Activated T-helper 17 cell treated with anti-CD3 and anti-CD28 coated beads, Interleukin-2, amount 50 U/mL, for 72 hours (primary cell): ENCODE data around the gene NDST4. TPM values are rescaled to one million over a fixed set of nuclear protein-coding genes. Genes with fewer than 3 reads are reported as not detected.

Source experiments
- ATAC-seq: fragments of 150-1000 bp; cut with Tn5 transposase; replicated peaks from 2 replicates; pipeline ENCODE4 v1.10.0; 2021; ENCODE audit warnings: mild to moderate bottlenecking, moderate library complexity
- H3K27ac Mint-ChIP-seq: one replicate; pipeline ENCODE4 v1.8.0; 2022; ENCODE audit warnings: mixed read lengths
- H3K27me3 Mint-ChIP-seq: one replicate; pipeline ENCODE4 v1.8.0; 2022; ENCODE audit warnings: mixed read lengths
- H3K36me3 Mint-ChIP-seq: one replicate; pipeline ENCODE4 v1.8.0; 2022; ENCODE audit warnings: low read depth, mild to moderate bottlenecking, mixed read lengths
- H3K4me1 Mint-ChIP-seq: one replicate; pipeline ENCODE4 v1.8.0; 2022; ENCODE audit warnings: mixed read lengths
- H3K4me3 Mint-ChIP-seq: one replicate; pipeline ENCODE4 v1.8.0; 2022; ENCODE audit warnings: mild to moderate bottlenecking, mixed read lengths
- H3K9me3 Mint-ChIP-seq: one replicate; pipeline ENCODE4 v1.8.0; 2022; ENCODE audit warnings: mixed read lengths
- total RNA-seq, 2 donors: library from RNA; stranded (reverse); gene quantifications; one replicate each; pipeline ENCODE4 v1.2.3, GENCODE V29; 2022

Gene NDST4
- not detected for total RNA-seq

GRCh38 chr4:115113506-115114106 is at the start of gene NDST4:
TSS of gene NDST4 (minus strand) at chr4:115113620. CDS start at chr4:115077036, 36,584 bp downstream.
- no peaks in the 10 kb centered on the region for H3K4me1 Mint-ChIP-seq
- H3K36me3 Mint-ChIP-seq: no peaks in the 10 kb centered on the region
- no peaks in the 10 kb centered on the region for H3K27me3 Mint-ChIP-seq
- H3K4me3 Mint-ChIP-seq: no peak within 1 kb of the TSS
- H3K27ac Mint-ChIP-seq: no peak within 1 kb of the TSS
- H3K9me3 Mint-ChIP-seq: no peaks in the 10 kb centered on the region
- no peak for ATAC-seq

DNA sequence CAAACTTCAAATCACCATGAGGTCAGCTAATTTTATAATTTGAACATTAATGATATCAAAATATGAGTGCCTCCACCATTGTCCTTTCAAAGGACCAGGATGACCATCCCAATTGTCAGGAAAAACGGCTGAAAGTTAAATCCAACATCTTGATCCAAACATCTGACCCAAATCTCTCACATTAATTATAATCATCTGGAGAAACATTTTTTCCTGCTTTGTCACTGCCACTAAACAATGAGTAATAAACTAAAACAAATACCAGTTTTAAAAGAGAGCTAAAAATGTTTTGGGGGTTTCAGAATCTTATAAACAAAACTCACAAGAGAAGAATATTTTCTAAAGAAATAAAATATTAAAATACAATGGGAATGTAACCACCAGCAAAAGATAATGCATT is 45.7 kb upstream of the NDST4 start:
- H3K9me3 Mint-ChIP-seq: no peaks in the 10 kb centered on the region
- H3K36me3 Mint-ChIP-seq: no peaks in the 10 kb centered on the region
- H3K4me1 Mint-ChIP-seq: no peaks in the 10 kb centered on the region
- no peak overlapping the region for H3K27ac Mint-ChIP-seq
- ATAC-seq: no peak
- no peaks in the 10 kb centered on the region for H3K27me3 Mint-ChIP-seq
- H3K4me3 Mint-ChIP-seq: no peak overlapping the region

- Mint-ChIP-seq H3K4me3 (no peak overlapping the region), H3K36me3 (no peaks in the 10 kb centered on the region), H3K27ac (no peak overlapping the region), H3K4me1 (no peaks in the 10 kb centered on the region), H3K27me3 (no peaks in the 10 kb centered on the region), H3K9me3 (no peaks in the 10 kb centered on the region)
- ATAC-seq: no peak
Measured at GRCh38 chr4:115158296-115158695, 44.9 kb upstream of the NDST4 start.

DNA sequence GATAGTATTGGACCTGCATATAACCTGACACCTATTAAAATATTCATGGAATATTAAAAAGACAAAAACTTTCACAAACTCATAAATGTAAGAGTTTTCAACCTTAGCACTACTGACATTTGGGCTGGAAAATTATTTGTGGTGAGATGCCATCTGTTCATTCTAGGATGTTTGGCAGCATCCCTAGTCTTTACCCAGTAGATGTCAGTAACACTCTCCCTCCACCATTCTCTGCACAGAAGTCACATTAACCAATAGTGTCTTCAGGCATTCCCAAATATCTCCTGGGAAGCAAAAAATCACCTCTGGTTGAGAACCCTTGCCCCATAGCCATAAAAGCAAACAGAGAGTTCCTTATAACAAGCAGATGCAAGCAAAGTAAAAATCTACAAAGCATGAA is 41.4 kb upstream of the NDST4 start:
- Mint-ChIP-seq H3K36me3 (no peaks in the 10 kb centered on the region), H3K4me3 (no peak overlapping the region), H3K9me3 (no peaks in the 10 kb centered on the region), H3K27ac (no peak overlapping the region), H3K27me3 (no peaks in the 10 kb centered on the region), H3K4me1 (no peaks in the 10 kb centered on the region)
- no peak for ATAC-seq

- H3K27ac Mint-ChIP-seq: no peak overlapping the region
- ATAC-seq: no peak
- H3K36me3 Mint-ChIP-seq: no peaks in the 10 kb centered on the region
- no peaks in the 10 kb centered on the region for H3K4me1 Mint-ChIP-seq
- no peaks in the 10 kb centered on the region for H3K9me3 Mint-ChIP-seq
- H3K27me3 Mint-ChIP-seq: no peaks in the 10 kb centered on the region
- no peak overlapping the region for H3K4me3 Mint-ChIP-seq
Measured at GRCh38 chr4:115152965-115153364, 39.5 kb upstream of the NDST4 start.

DNA sequence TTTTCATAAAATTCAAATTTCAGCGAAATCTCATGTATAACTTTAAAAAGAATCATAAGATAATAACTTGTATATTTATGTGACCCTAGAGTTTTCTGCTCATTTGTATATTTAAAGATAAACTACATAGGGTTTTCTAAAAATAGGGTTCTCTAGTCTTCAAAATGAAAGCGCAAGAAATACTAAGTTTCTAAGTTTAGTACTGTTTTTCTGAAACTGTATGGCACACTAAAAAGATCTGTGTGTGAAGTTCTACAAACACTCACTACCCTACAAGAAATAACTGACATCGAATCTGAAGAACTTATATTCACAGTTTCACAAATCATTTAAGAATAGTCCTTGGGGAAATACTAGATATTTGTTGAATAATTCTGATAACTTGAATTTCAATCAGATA is 38.7 kb upstream of the NDST4 start:
- Mint-ChIP-seq H3K36me3 (no peaks in the 10 kb centered on the region), H3K27me3 (no peaks in the 10 kb centered on the region), H3K4me1 (no peaks in the 10 kb centered on the region), H3K4me3 (no peak overlapping the region), H3K27ac (no peak overlapping the region), H3K9me3 (no peaks in the 10 kb centered on the region)
- no peak for ATAC-seq

GRCh38 chr4:115149106-115149505 is 35.7 kb upstream of the NDST4 start:
- no peaks in the 10 kb centered on the region for H3K36me3 Mint-ChIP-seq
- no peak overlapping the region for H3K4me3 Mint-ChIP-seq
- H3K9me3 Mint-ChIP-seq: no peaks in the 10 kb centered on the region
- no peak overlapping the region for H3K27ac Mint-ChIP-seq
- no peaks in the 10 kb centered on the region for H3K4me1 Mint-ChIP-seq
- H3K27me3 Mint-ChIP-seq: no peaks in the 10 kb centered on the region
- no peak for ATAC-seq

DNA sequence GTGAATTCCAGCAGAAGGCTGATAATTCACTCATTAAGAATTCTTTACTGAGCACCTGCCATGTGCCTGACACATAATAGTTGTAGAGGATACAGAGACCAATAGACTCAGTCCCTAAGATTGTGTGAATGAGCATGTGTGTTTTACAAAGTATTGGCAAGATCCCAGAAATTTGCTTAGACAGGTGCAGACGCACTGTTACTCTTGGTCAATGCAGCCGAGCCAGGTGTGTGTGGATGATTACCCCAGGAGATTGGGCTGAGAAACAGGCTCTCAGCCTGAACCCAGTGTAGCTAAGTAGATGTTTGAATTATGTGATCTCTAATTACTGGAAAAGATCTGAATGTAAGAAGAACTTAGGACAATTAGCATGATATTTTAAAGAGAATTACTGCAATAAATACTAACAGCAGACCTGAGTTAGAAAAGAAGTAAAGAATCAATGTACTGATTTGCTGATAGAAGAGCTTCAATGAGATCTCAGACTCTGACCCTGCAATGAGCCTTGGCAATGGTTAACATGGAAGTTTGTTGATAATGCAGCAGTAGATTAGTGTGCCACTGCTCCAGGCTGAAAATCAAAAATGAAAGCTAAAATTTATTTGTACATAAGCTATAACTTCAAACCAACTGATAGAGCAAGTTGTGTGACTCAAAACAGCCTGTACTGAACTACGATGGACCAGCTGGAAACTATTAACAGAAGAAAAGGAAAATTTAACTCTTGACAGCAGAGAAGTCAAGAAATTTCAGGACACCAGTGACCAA is 32.2 kb upstream of the NDST4 start:
- Mint-ChIP-seq H3K27ac (no peak overlapping the region), H3K9me3 (no peaks in the 10 kb centered on the region), H3K36me3 (no peaks in the 10 kb centered on the region), H3K4me1 (no peaks in the 10 kb centered on the region), H3K4me3 (no peak overlapping the region), H3K27me3 (no peaks in the 10 kb centered on the region)
- ATAC-seq: no peak

DNA sequence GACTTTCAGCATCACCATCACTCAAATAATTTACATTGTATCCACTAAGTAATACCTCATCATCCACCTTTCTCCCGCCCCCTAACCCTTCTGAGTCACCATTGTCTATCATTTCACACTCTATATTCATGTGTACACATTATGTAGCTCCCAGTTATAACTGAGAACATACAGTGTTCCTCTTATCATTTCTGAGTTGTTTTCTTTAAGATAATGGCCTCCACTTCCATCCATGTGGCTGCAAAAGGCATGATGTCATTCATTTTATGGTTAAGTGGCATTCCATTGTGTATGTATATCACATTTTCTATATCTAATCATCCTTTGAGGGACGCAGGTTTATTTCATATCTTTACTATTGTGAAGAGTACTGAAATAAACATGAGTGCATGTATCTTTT is 14.6 kb upstream of the NDST4 start:
- no peak overlapping the region for H3K4me3 Mint-ChIP-seq
- peaks cover 14% of the 10 kb centered on the region for H3K27me3 Mint-ChIP-seq
- no peaks in the 10 kb centered on the region for H3K36me3 Mint-ChIP-seq
- no peaks in the 10 kb centered on the region for H3K9me3 Mint-ChIP-seq
- no peak overlapping the region for H3K27ac Mint-ChIP-seq
- ATAC-seq: no peak
- no peaks in the 10 kb centered on the region for H3K4me1 Mint-ChIP-seq

DNA sequence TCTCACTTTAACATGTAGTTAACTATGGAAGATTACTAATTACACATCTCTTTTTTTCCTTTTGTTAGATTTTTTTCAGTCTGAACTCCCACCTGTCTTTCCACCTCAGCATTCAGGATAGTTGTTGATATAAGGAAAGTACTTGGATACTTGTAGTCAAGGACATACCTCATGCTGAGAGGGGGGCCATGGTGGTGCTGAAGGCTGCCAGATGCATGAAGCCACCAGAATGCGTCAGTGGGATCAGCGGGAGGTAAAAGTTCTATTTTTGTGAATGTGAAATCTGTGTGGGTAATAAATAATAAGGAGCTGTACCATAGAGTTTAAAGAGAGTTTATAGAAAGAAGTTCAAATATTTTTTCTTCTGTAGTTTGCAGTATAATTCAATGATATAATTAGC is 13.1 kb upstream of the NDST4 start:
- Mint-ChIP-seq H3K4me1 (no peaks in the 10 kb centered on the region), H3K27me3 (peaks cover 14% of the 10 kb centered on the region), H3K4me3 (no peak overlapping the region), H3K36me3 (no peaks in the 10 kb centered on the region), H3K27ac (no peak overlapping the region), H3K9me3 (no peaks in the 10 kb centered on the region)
- no peak for ATAC-seq

DNA sequence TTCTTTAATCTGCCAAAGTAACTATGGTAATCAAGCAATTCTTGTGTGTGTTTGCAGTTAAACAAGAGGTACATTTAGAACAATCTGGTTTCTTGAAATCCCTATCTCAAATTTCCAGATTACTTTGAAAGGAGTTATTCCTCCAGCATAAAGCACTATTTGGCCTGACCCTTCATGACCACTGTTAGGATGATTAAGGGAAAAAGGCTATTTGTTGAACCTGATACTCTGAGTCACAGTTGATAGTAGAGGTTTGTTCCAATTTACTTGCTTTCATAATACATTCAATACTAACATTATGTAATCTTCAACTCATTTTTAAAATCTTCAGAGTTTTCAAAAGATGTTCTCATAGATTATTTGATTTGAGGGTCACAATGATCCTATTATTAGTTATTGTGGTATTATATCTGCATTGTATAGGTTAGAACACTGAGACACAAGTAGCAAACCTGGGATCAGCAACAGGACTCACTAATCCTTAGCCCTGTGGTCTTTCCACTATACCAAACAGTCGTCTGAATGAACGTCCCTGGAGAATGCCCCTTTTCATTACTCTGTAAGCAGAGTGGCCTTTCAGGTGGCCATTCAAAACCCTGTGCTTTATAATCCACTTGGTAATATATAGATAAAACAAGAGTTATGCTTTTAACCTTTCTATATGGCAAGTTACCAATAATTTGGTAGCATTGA is 8.1 kb upstream of the NDST4 start:
- H3K4me1 Mint-ChIP-seq: no peaks in the 10 kb centered on the region
- H3K9me3 Mint-ChIP-seq: no peaks in the 10 kb centered on the region
- no peak for ATAC-seq
- H3K4me3 Mint-ChIP-seq: no peak overlapping the region
- H3K27me3 Mint-ChIP-seq: peaks cover 9% of the 10 kb centered on the region
- H3K36me3 Mint-ChIP-seq: no peaks in the 10 kb centered on the region
- H3K27ac Mint-ChIP-seq: no peak overlapping the region

DNA sequence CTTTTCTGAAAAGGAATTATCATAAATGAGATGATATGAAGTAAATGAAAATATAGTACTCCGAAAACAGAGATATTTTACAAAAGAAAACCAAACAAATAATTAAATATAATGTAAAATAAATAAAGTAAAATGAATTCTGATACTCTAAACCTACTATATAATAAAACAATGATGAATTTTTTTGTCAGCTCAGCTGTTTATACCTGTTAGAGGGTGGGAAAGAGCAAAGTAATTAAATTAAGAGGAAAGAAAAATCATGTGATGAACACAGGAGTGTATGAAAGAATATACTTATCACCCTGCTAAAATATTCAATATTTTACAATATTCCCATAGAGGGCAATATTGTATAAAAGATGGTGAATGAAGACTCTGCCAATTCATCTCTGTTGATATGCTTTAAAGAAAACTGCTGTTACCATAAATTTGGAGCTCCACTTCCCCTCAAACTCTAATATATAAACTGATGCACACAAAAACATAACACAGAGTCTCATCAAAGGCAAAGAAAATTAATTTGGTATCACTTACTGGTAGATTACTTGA is 6.5 kb upstream of the NDST4 start:
- ATAC-seq: no peak
- Mint-ChIP-seq H3K9me3 (no peaks in the 10 kb centered on the region), H3K36me3 (no peaks in the 10 kb centered on the region), H3K27ac (no peak overlapping the region), H3K4me3 (no peak overlapping the region), H3K27me3 (peaks cover 3% of the 10 kb centered on the region), H3K4me1 (no peaks in the 10 kb centered on the region)

DNA sequence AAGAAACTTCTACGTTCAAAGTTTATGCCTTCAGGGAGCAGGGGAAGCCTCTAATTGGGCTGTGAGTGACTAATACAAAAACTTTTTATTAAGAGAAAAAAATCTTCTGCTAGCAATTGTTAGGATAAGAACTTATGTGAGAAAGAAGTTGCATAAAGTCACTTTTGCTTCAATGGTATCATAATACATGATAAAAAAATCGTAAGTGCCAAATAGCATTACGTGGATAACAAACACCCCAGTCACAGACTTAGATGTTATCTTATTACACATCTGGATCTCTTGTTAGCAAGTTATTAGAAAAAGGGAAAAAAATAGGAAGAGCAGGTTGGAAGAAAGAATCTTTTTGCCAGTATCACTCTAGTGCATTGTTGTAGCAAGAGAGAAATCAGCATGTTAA is 4.2 kb upstream of the NDST4 start:
- no peaks in the 10 kb centered on the region for H3K9me3 Mint-ChIP-seq
- no peaks in the 10 kb centered on the region for H3K36me3 Mint-ChIP-seq
- H3K4me3 Mint-ChIP-seq: no peak overlapping the region
- no peaks in the 10 kb centered on the region for H3K4me1 Mint-ChIP-seq
- peaks cover 3% of the 10 kb centered on the region for H3K27me3 Mint-ChIP-seq
- ATAC-seq: no peak
- H3K27ac Mint-ChIP-seq: no peak overlapping the region

- Mint-ChIP-seq H3K27me3 (no peaks in the 10 kb centered on the region), H3K4me3 (no peak overlapping the region), H3K36me3 (no peaks in the 10 kb centered on the region), H3K4me1 (no peaks in the 10 kb centered on the region), H3K9me3 (no peaks in the 10 kb centered on the region), H3K27ac (no peak overlapping the region)
- ATAC-seq: no peak
Measured at GRCh38 chr4:115110191-115111181, 2.9 kb downstream of the NDST4 start.
